GM21423 (cell line): Measurements from ENCODE around the gene CYBRD1.
A peak's percentile ranks its signal among the peaks of the same experiment; 100 is the strongest.

Experiments used
- ATAC-seq: cut with Tn5 transposase; IDR thresholded peaks from one replicate; pipeline ENCODE4 v1.9.1; 2021; ENCODE audit warnings: mild to moderate bottlenecking, moderate library complexity; ENCODE audit not compliant: unreplicated experiment

CYBRD1 gene

GRCh38 chr2:171553236-171553635 is 31.0 kb downstream of the CYBRD1 start:
- ATAC-seq, result no peak

GRCh38 chr2:171553858-171554257 is 31.6 kb downstream of the CYBRD1 start:
- ATAC-seq, result no peak

GRCh38 chr2:171554991-171555615 is 32.8 kb downstream of the CYBRD1 start:
- no peak for ATAC-seq

- ATAC-seq, result no peak
Measured at GRCh38 chr2:171557363-171557762, 35.1 kb downstream of the CYBRD1 start.

- no peak for ATAC-seq
Measured at GRCh38 chr2:171563301-171563700, 41.0 kb downstream of the CYBRD1 start.

DNA sequence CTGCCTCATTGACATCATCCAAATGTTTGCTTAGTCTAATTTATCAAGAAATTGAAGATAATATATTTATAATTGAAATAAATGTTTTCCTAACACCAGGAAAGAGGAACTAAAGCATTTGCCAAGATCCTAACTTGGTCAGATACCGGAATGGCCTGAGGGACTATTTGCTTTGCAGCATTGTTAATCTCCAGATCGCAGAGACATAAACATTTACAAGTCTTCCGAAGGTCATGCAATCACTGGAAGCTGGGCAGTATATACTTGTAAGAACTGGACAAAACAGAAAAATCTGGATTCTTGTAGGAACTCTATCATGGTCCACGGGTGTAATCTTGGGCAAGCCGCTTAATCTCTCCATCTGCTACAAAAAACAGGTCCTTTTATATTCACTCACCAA is 42.2 kb downstream of the CYBRD1 start:
- no peak for ATAC-seq

- ATAC-seq, result no peak
Measured at GRCh38 chr2:171566057-171566456, 43.8 kb downstream of the CYBRD1 start.

- ATAC-seq, result no peak
Measured at GRCh38 chr2:171566753-171567152, 44.5 kb downstream of the CYBRD1 start.

DNA sequence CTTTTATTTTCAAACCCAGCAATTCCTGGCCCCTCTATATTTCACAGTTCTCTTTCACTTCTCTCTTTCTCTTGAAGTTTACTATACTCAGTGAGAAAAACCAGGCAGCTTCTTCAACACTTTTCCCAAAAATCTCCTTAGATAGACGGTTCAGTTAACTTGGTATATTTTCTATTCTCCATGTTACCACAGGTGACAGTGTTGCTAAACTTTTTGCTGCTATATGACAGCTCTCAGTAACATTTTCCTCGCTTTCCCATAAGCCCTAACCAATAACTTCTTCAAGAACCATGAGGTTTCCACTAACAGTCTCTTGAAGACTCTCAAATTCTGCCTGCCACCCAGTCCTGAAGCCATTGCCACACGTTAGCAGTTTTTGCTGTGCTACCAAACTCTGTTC is 45.8 kb downstream of the CYBRD1 start:
- no peak for ATAC-seq

- no peak for ATAC-seq
Measured at GRCh38 chr2:171571721-171572120, 49.4 kb downstream of the CYBRD1 start.

DNA sequence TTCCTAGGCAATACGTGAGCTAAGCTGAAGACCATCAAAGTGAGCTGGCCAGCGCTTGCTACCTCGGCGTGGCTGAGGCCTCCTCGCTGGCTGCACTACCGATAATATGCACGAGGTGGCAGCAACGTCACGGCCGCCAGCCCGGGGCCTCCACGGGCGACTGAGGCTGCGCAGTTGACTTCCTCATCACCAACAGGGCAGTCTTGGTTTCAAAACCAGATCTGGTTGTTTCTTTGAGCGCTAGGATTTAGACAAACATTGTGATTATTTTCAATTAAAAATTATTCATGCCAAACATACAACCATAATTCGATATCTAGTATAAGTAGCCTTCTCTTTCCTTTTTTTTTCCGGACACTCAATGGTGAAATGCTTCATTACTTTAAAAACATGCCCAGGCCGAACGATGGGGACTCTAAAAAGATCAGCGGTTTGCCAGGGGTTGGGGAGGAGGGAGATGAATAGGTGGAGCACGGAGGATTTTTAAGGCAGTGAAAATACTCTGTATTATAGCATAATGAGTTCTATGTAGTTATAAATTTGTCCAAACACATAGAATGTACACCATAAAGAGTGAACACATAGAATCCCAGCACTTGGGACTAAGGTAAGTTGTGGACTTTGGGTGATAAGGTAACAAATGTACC is 52.0 kb downstream of the CYBRD1 start:
- peak; percentile 75 for ATAC-seq

GRCh38 chr2:171575606-171576005 is 53.3 kb downstream of the CYBRD1 start:
- ATAC-seq, result no peak

DNA sequence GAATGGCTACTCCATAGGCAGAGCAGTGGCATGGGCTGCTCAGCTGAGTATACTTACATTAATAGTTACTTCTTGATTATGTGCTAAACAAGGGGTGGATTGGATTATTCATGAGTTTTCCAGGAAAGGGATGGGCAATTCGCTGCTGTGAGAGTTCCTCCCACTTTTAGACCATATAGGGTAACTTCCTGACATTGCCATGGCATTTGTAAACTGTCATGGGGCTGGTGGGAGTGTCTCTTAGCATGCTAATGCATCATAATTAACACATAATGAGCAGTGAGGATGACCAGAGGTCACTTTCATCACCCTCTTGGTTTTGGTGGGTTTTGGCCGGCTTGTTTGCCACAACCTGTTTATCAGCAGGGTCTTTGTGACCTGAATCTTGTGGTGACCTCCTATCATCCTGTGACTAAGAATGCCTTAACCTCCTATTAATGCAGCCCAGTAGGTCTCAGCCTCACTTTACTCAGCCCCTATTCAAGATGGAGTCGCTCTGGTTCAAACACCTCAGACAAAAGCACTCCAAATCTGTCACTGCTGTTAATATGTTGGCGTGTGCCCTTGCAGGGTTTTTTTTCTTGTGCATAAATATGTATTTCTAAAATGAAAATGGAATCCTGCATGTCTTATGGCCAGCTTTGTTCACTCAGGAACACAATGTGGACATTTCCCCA is 56.0 kb downstream of the CYBRD1 start:
- ATAC-seq, result no peak

GRCh38 chr2:171579481-171579880 is 57.2 kb downstream of the CYBRD1 start:
- no peak for ATAC-seq

DNA sequence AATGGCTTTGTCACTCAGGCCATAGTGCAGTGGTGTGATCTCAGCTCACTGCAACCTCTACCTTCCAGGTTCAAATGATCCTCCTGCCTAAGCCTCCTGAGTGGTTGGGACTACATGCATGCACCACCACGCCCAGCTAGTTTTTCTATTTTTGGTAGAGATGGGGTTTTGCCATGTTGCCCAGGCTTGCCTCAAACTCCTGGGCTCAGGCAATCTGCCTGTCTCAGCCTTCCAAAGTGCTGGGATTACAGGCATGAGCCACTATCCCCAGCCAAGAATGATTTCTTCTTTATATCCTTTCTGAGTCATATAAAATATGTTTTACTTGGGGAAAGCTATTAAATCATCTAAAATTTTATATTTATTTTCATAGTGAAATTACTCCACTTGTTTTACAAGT is 61.3 kb downstream of the CYBRD1 start:
- ATAC-seq, result no peak

DNA sequence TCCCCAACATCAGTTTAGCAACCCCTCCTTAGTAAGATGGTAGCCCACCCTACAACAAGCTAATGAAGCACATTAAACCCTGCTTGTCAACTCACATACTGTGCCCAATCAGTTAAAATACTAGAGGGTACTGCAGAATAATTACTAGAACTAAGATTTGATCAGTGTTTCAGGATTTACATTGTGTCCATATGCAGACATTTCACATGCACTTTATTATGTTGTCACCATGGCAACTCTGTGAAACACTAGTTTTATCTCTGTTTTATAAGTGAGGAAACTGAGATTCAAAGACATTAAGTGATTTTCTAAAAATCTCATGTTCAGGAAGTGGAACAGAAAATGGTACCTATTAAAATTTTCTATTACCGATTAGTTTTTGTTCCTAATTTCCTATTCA is 61.7 kb downstream of the CYBRD1 start:
- no peak for ATAC-seq

DNA sequence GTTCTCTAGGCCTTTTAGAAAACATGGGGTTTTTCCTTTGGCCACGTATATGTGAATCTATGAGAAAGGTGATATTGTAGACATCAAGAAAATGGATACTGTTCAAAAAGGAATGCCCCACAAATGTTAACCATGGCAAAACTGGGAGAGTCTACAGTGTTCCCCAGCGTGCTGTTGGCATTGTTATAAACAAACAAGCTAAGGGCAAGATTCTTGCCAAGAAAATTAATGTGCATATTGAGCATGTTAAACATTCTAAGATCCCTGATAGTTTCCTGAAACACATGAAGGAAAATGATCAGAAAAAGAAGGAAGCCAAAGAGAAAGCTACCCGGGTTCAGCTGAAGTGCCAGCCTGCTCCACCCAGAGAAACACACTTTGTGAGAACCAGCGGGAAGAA is 64.9 kb downstream of the CYBRD1 start:
- no peak for ATAC-seq

- ATAC-seq, result no peak
Measured at GRCh38 chr2:171587567-171587966, 65.3 kb downstream of the CYBRD1 start.

DNA sequence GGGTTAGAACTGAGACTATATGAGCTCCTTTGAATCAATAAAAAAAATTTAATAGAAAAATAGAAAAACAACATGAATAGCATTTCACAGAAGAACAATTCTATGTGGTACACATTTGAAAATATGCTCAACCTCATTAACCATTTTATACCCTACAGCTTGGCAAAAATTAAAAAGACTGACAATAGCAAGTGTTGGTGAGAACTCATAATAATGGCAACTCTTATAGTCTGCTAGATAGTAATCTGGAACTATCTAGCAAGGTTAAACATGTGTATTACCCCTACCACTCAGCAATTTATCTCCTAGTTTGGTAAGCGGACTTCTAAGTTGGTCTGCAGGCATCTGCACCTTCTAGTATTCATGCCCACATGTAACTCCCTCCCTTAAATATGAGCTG is 67.8 kb downstream of the CYBRD1 start:
- no peak for ATAC-seq

- no peak for ATAC-seq
Measured at GRCh38 chr2:171592036-171592555, 69.8 kb downstream of the CYBRD1 start.

DNA sequence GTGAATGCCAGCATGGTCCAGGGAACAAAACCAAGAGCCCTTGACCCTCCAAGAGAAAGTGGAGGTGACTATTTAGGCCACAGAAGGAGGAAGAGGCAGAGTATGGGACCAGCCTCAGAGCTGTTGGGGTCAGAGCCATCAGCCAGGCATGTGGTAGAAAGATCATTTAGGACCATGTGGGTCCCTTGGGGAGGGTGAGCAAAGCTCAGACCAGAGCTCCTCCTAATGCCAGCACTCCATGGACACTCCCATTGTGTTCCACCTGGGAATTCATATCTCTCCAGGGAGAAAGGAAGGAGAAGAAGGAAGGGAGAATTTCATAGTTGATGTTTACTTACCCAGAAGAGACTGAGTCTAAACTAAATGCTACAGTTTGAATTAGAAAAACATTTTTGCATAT is 73.2 kb downstream of the CYBRD1 start:
- no peak for ATAC-seq

DNA sequence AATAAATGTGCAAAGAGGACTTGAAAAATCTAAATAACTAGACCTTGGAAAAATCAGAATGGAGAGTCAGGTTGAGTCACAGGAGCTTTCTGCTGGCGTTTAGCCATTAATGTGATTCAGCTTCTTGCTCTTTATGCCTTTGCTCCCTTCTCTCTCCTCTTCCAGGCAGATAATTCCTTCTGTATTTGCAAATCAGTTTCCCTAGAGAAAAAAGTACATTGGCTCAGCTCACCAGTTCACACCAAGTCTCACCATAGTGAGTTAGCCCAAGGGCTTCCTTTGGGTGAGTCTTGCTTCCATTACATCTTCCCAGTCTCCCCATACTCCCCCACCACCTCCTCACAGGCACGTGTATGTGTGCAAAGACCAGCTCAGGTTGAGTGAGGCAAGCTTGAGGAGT is 73.6 kb downstream of the CYBRD1 start:
- no peak for ATAC-seq
